Peyer's patch (tissue), 4 donors: ENCODE results near the gene CDC25B. TPM values are rescaled to one million over a fixed set of nuclear protein-coding genes. Genes with fewer than 3 reads are reported as not detected.
"Not testable (repeated sequence)": the region's sequence is repeated elsewhere in the genome, so short reads cannot be mapped to it uniquely, and the experiment has no call there.

Experiments
- DNase-seq, 3 donors: peaks; one replicate each; pipeline ENCODE4 v3.0.0-alpha.2; 2017 to 2019
- H3K27ac ChIP-seq, 4 donors: fragments of 200-600 bp; sonication (generic); one replicate each; pipeline ENCODE4 v1.5.1; 2016 to 2019
- H3K27me3 ChIP-seq, 2 donors: fragments of 200-600 bp; sonication (generic); one replicate each; pipeline ENCODE4 v1.5.1; 2019
- H3K36me3 ChIP-seq, 3 donors: fragments of 200-600 bp; sonication (generic); one replicate each; pipeline ENCODE4 v1.5.1; 2016 to 2019
- H3K4me1 ChIP-seq, 4 donors: fragments of 200-600 bp; sonication (generic); one replicate each; pipeline ENCODE4 v1.5.1; 2016 to 2019
- H3K4me3 ChIP-seq, 4 donors: fragments of 200-600 bp; sonication (generic); 1 replicate in 3 of 4; 2 replicates in 1 of 4; pipeline ENCODE4 v1.5.1; 2016 to 2019; ENCODE audit warnings: mild to moderate bottlenecking in 1 of 4
- H3K9me3 ChIP-seq, 4 donors: fragments of 200-600 bp; sonication (generic); one replicate each; pipeline ENCODE4 v1.5.1; 2016 to 2019; ENCODE audit warnings: mild to moderate bottlenecking in 1 of 4
- CTCF ChIP-seq, 6 experiments: fragments of 450-650 bp in 4 of 6; fragments of 200-600 bp in 2 of 6; sonication (generic) in 1 of 6; IDR thresholded peaks; one replicate each; pipeline ENCODE4 v1.5.1; 2017 to 2019; ENCODE audit warnings: antibody characterized with exemption in 6 of 6, mild to moderate bottlenecking in 3 of 6, moderate library complexity in 1 of 6
- POLR2A ChIP-seq, 2 donors: fragments of 450-650 bp; IDR thresholded peaks; one replicate each; pipeline ENCODE4 v1.5.1; 2017; ENCODE audit warnings: antibody characterized with exemption in 2 of 2, mild to moderate bottlenecking in 2 of 2, moderate library complexity in 2 of 2
- total RNA-seq, 4 donors: library from RNA; depleted of rRNA; stranded (reverse); fragments of >200 nt; gene quantifications; one replicate each; pipeline ENCODE4 v1.1.0, GENCODE V29; 2016

CDC25B gene
- total RNA-seq, 4 donors from 2014 or later, result 14.2 to 202 (median 34.1) TPM

GRCh38 chr20:3787324-3788014 lies 8.6 kb upstream of the CDC25B start:
- H3K4me1 ChIP-seq, result peaks cover 0 to 56% (median 10%) of the 10 kb centered on the region in 4 donors
- TF ChIP-seq POLR2A (IDR thresholded peaks at IDR 0.05) (no peak), CTCF (IDR thresholded peaks at IDR 0.05) (no peak)
- peaks cover 0 to 11% (median 0%) of the 10 kb centered on the region in 3 donors for H3K36me3 ChIP-seq
- H3K27ac ChIP-seq, result no peak overlapping the region
- no peaks in the 10 kb centered on the region for H3K27me3 ChIP-seq
- H3K4me3 ChIP-seq, result peak overlapping the region in 2 of 4 donors; percentile 26 to 40
- H3K9me3 ChIP-seq, result no peaks in the 10 kb centered on the region
- no peak for DNase-seq

- H3K4me1 ChIP-seq, result peaks cover 0 to 47% (median 10%) of the 10 kb centered on the region in 4 donors
- no peaks in the 10 kb centered on the region for H3K27me3 ChIP-seq
- no peak overlapping the region for H3K4me3 ChIP-seq
- H3K27ac ChIP-seq, result no peak overlapping the region
- H3K36me3 ChIP-seq, result peaks cover 0 to 11% (median 0%) of the 10 kb centered on the region in 3 donors
- TF ChIP-seq CTCF (IDR thresholded peaks at IDR 0.05) (no peak), POLR2A (IDR thresholded peaks at IDR 0.05) (no peak)
- H3K9me3 ChIP-seq, result no peaks in the 10 kb centered on the region
- DNase-seq, result peak in 1 of 3 donors; percentile 84
Measured at GRCh38 chr20:3788685-3789155, 7.4 kb upstream of the CDC25B start.

GRCh38 chr20:3789201-3789600 lies 6.9 kb upstream of the CDC25B start:
- peaks cover 0 to 43% (median 10%) of the 10 kb centered on the region in 4 donors for H3K4me1 ChIP-seq
- H3K9me3 ChIP-seq, H3K36me3 ChIP-seq, H3K27ac ChIP-seq, DNase-seq, H3K4me3 ChIP-seq, H3K27me3 ChIP-seq: not testable (repeated sequence)

GRCh38 chr20:3794168-3794567 lies 1.9 kb upstream of the CDC25B start:
- H3K36me3 ChIP-seq, H3K4me3 ChIP-seq, H3K9me3 ChIP-seq, H3K27ac ChIP-seq, H3K27me3 ChIP-seq, DNase-seq: not testable (repeated sequence)
- peaks cover 12 to 28% (median 21%) of the 10 kb centered on the region in 4 donors for H3K4me1 ChIP-seq

GRCh38 chr20:3794701-3795420 lies 1.2 kb upstream of the CDC25B start:
- Histone ChIP-seq H3K27me3 (no peaks in the 10 kb centered on the region), H3K27ac (peak overlapping the region; percentile 96 to 97 (median 96)), H3K36me3 (no peaks in the 10 kb centered on the region), H3K9me3 (no peaks in the 10 kb centered on the region), H3K4me3 (peak overlapping the region in 2 of 4 donors; percentile 76 to 85), H3K4me1 (peaks cover 16 to 34% (median 27%) of the 10 kb centered on the region in 4 donors)
- no peak for DNase-seq
- TF ChIP-seq POLR2A (IDR thresholded peaks at IDR 0.05) (no peak), CTCF (IDR thresholded peaks at IDR 0.05) (no peak)

GRCh38 chr20:3796477-3797225 lies 541 bp downstream of the CDC25B start:
- Histone ChIP-seq H3K4me1 (peaks cover 16 to 43% (median 36%) of the 10 kb centered on the region in 4 donors), H3K4me3 (peak overlapping the region; percentile 52 to 85 (median 74)), H3K27me3 (no peaks in the 10 kb centered on the region), H3K27ac (peak overlapping the region; percentile 96 to 97 (median 96)), H3K9me3 (no peaks in the 10 kb centered on the region), H3K36me3 (peaks cover 0 to 14% (median 0%) of the 10 kb centered on the region in 3 donors)
- no peak for DNase-seq
- TF ChIP-seq CTCF (IDR thresholded peaks at IDR 0.05), result no peak
- no peak for TF ChIP-seq POLR2A (IDR thresholded peaks at IDR 0.05)
